ENCODE measurements around the gene EIF3L. TPM values are rescaled to one million over a fixed set of nuclear protein-coding genes. Genes with fewer than 3 reads are reported as not detected.

Gene EIF3L
- total and polyA plus RNA-seq, 11 donors = 111 to 456 (median 357) TPM

DNA sequence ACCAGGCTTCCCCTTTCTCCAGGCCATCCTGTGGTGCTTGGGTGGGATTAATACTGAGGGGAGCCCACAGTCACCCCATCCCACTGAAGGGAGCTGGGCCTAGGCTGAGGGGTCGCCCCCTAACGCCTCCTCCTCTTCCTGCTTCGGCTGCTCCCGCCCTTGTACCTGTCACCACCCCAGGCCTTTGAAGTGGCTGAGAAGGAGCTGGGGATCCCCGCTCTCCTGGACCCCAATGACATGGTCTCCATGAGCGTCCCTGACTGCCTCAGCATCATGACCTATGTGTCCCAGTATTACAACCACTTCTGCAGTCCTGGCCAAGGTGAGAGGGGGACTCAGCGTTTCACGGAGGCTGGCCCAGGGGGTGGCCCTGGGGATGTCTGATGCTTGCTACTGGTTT is 63.0 kb downstream of the EIF3L start:
- no peak overlapping the region for H3K4me3 ChIP-seq
- H3K36me3 ChIP-seq = peaks cover 0 to 47% (median 37%) of the 10 kb centered on the region in 9 donors
- H3K4me1 ChIP-seq = peaks cover 0 to 46% (median 26%) of the 10 kb centered on the region in 12 donors
- peak overlapping the region in 10 of 12 donors; percentile 41 to 89 (median 68) for H3K27ac ChIP-seq
- H3K9me3 ChIP-seq = no peaks in the 10 kb centered on the region
- ATAC-seq = no peak
- no peak for TF ChIP-seq POLR2A (IDR thresholded peaks at IDR 0.05)
- TF ChIP-seq, protein P1, sequence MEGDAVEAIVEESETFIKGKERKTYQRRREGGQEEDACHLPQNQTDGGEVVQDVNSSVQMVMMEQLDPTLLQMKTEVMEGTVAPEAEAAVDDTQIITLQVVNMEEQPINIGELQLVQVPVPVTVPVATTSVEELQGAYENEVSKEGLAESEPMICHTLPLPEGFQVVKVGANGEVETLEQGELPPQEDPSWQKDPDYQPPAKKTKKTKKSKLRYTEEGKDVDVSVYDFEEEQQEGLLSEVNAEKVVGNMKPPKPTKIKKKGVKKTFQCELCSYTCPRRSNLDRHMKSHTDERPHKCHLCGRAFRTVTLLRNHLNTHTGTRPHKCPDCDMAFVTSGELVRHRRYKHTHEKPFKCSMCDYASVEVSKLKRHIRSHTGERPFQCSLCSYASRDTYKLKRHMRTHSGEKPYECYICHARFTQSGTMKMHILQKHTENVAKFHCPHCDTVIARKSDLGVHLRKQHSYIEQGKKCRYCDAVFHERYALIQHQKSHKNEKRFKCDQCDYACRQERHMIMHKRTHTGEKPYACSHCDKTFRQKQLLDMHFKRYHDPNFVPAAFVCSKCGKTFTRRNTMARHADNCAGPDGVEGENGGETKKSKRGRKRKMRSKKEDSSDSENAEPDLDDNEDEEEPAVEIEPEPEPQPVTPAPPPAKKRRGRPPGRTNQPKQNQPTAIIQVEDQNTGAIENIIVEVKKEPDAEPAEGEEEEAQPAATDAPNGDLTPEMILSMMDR (IDR thresholded peaks at IDR 0.05) = no peak
- no peaks in the 10 kb centered on the region for H3K27me3 ChIP-seq
- WGBS, 4 donors = 72 to 89% (median 80%) methylated on average over 8 of the region's 8 CpGs
- DNase-seq = no peak
- intact Hi-C loops (cut with DNase I) = no loop called here

DNA sequence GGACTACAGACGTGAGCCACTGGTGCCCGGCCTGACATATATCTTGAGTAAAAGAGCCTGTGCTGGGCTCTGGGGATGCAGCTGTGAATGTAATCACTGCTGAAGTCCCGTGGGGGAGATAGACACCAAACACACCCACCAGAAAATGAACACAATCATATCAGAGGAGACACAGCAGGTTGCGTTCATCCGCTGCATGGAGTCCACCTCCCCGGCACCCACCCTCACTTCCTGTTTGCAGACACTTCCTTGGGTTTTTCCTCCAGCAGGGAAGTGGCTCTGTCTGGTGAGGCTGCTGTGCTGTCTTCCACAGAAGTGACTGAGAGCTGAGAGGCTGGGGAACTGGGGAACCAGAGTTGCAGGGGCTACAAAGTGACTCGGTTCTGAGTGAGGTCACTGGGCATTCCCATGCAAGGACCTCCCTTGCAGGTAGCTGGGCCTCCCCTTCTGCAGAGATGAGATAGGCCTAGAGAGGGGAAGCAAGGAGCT is 64.1 kb downstream of the EIF3L start:
- H3K27me3 ChIP-seq = no peaks in the 10 kb centered on the region
- WGBS, 4 donors = 48 to 62% (median 58%) methylated on average over 7 of the region's 7 CpGs
- H3K9me3 ChIP-seq = no peaks in the 10 kb centered on the region
- ATAC-seq (peak; percentile 43 to 91 (median 60)), DNase-seq (peak; percentile 46 to 60 (median 57))
- H3K4me1 ChIP-seq = peaks cover 0 to 41% (median 24%) of the 10 kb centered on the region in 12 donors
- H3K27ac ChIP-seq = peak overlapping the region in 10 of 12 donors; percentile 51 to 89 (median 68)
- H3K36me3 ChIP-seq = peaks cover 0 to 58% (median 49%) of the 10 kb centered on the region in 9 donors
- TF ChIP-seq, protein P1 (IDR thresholded peaks at IDR 0.05) = no peak
- H3K4me3 ChIP-seq = no peak overlapping the region
- intact Hi-C loops (cut with DNase I) = no loop called here

DNA sequence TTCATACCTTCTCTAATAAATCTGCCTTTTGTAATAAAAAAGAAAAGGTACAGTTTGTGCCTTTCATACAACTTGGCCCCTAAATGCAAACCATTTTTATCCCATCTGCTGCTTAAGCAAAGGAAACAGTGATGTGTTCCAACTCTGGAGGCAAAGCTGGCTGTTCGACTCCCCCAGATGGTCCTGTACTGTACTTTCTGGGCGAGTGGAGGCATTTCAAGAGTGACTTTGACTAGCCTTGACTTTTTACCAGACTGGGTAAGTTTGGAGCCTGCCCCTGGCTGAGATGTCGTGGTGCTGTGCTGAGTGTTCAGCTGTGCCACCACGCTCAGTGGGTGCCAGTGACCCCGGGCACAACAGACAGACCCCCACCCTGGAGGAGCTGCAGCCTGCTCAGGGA is 67.1 kb downstream of the EIF3L start:
- Histone ChIP-seq H3K4me1 (peaks cover 0 to 34% (median 13%) of the 10 kb centered on the region in 12 donors), H3K27me3 (no peaks in the 10 kb centered on the region), H3K9me3 (no peaks in the 10 kb centered on the region), H3K4me3 (no peak overlapping the region), H3K27ac (peak overlapping the region in 1 of 12 donors; percentile 52), H3K36me3 (peaks cover 0 to 87% (median 73%) of the 10 kb centered on the region in 9 donors)
- intact Hi-C loops (cut with DNase I) = no loop called here
- no peak for DNase-seq
- ATAC-seq = no peak
- TF ChIP-seq, protein P1 (IDR thresholded peaks at IDR 0.05) = no peak
- no peak for TF ChIP-seq POLR2A (IDR thresholded peaks at IDR 0.05)
- 82 to 87% (median 84%) methylated on average over 4 to 5 of the region's 5 CpGs for WGBS, 4 donors

DNA sequence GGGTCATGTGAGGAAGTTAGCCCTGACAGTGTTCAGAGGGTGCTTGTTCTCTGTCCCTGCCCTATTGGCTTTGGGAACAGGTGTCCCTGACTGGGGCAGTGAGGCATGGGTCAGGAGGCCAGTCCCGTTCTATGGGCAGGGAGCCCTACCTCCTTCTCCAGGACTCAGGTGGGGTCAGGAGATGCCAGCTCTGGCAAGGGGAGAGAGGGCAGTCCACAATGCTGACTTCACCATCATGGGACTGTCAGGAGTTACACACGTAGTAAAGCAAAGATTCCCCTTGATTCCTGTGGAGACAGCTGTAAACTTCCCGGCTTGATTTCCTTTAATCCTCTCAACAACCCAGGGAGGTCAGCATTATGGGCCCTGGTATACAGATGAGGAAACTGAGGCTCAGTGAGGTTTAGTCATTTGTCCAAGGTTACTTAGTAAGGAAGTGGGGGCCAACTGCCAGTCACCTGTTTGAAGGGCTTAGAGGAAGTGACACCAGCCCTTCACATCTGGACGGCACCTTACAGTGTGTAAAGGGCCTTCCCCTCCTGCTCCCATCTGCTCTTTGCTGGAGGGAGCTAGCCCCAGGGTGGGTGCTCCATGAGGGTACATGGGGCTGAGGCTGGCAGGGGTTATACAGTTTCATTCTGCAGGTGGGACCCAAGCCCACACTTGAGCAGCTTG is 68.8 kb downstream of the EIF3L start:
- 71 to 76% (median 73%) methylated on average over 4 of the region's 4 CpGs for WGBS, 4 donors
- no peak for ATAC-seq
- no peak for DNase-seq
- no peaks in the 10 kb centered on the region for H3K27me3 ChIP-seq
- intact Hi-C loops (cut with DNase I) = no loop called here
- H3K4me3 ChIP-seq = no peak overlapping the region
- peak overlapping the region in 8 of 12 donors; percentile 15 to 62 (median 35) for H3K27ac ChIP-seq
- TF ChIP-seq, protein P1 (IDR thresholded peaks at IDR 0.05) = no peak
- no peak for TF ChIP-seq POLR2A (IDR thresholded peaks at IDR 0.05)
- H3K9me3 ChIP-seq = no peaks in the 10 kb centered on the region
- H3K36me3 ChIP-seq = peaks cover 0 to 93% (median 79%) of the 10 kb centered on the region in 9 donors
- H3K4me1 ChIP-seq = peaks cover 0 to 20% (median 7%) of the 10 kb centered on the region in 12 donors
